GM13976 (cell line): ENCODE measurements around the gene NTM.

ENCODE experiments used
- DNase-seq: peaks from one replicate; pipeline ENCODE4 v3.0.0; 2012; ENCODE audit warnings: low spot score
- in situ Hi-C: fragments of 300-500 bp; cut with MboI; formaldehyde crosslinking; loops from one replicate; pipeline ENCODE4 v1.12.0; 2022; ENCODE audit warnings: low sequenced_read_pairs, mixed read lengths, inconsistent platforms; ENCODE audit not compliant: unreplicated experiment
- TF ChIP-seq, protein P1 (sequence below): IDR thresholded peaks from 2 replicates; pipeline ENCODE4 v1.5.1; 2012; ENCODE audit warnings: borderline replicate concordance, mild to moderate bottlenecking; ENCODE audit not compliant: insufficient read depth; ENCODE audit errors: extremely low read depth, missing control alignments, control extremely low read depth

Gene NTM

DNA sequence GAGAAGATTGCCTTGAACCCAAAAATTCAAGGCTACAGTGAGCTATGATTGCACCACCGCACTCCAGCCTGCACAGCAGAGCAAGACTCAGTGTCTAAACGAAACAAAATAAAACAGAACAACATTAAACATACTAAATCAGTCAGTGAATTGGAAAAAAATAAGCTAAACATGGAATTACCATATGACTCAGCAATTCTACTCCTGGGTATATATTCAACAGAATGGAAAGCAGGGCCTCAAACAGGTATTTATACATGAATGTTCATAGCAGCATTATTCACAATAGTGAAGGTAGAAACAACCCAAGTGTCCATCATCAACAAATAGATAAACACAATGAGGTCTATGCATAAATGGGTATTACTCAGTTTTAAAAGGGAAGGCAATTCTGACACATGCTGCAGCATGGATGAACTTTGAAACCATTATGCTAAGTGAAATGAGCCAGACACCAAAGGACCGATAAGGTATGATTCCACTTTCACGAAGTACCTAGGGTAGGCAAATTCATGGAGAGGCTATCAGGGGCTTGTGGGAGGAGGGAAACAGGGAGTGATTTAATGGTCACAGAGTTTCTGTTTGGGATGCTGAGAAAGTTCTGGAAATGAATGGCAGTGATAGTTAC lies 15.5 kb downstream of the NTM start:
- TF ChIP-seq, protein P1, sequence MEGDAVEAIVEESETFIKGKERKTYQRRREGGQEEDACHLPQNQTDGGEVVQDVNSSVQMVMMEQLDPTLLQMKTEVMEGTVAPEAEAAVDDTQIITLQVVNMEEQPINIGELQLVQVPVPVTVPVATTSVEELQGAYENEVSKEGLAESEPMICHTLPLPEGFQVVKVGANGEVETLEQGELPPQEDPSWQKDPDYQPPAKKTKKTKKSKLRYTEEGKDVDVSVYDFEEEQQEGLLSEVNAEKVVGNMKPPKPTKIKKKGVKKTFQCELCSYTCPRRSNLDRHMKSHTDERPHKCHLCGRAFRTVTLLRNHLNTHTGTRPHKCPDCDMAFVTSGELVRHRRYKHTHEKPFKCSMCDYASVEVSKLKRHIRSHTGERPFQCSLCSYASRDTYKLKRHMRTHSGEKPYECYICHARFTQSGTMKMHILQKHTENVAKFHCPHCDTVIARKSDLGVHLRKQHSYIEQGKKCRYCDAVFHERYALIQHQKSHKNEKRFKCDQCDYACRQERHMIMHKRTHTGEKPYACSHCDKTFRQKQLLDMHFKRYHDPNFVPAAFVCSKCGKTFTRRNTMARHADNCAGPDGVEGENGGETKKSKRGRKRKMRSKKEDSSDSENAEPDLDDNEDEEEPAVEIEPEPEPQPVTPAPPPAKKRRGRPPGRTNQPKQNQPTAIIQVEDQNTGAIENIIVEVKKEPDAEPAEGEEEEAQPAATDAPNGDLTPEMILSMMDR: no peak
- no peak for DNase-seq
- in situ Hi-C loops: no loop called here

DNA sequence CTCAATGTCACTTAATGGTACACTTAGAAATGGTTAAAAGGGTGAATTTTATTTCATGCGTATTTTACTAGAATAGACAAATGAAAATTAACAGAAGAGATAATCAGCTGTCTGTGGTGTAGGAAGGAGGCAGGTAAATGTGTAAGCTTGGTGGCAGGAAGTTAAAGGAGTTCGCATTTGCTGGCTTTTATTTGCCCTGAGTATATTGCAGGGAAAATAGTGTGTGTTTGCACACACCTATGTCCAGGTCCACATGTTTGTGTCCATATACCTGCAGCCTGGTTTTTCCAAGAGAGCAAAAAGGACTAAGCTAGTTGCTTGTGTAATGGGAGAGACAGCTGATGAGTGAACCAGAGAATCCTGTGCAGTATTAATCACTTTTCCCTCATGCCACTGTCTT lies 16.0 kb downstream of the NTM start:
- TF ChIP-seq, protein P1: no peak
- DNase-seq: no peak
- in situ Hi-C loops: no loop called here

- TF ChIP-seq, protein P1: no peak
- in situ Hi-C loops: no loop called here
- no peak for DNase-seq
Observed at GRCh38 chr11:131388030-131388429, 17.6 kb downstream of the NTM start.

- TF ChIP-seq, protein P1: no peak
- in situ Hi-C loops: no loop called here
- no peak for DNase-seq
Observed at GRCh38 chr11:131389582-131389981, 19.2 kb downstream of the NTM start.

GRCh38 chr11:131391176-131391575 lies 20.8 kb downstream of the NTM start:
- DNase-seq: no peak
- TF ChIP-seq, protein P1: no peak
- in situ Hi-C loops: no loop called here

DNA sequence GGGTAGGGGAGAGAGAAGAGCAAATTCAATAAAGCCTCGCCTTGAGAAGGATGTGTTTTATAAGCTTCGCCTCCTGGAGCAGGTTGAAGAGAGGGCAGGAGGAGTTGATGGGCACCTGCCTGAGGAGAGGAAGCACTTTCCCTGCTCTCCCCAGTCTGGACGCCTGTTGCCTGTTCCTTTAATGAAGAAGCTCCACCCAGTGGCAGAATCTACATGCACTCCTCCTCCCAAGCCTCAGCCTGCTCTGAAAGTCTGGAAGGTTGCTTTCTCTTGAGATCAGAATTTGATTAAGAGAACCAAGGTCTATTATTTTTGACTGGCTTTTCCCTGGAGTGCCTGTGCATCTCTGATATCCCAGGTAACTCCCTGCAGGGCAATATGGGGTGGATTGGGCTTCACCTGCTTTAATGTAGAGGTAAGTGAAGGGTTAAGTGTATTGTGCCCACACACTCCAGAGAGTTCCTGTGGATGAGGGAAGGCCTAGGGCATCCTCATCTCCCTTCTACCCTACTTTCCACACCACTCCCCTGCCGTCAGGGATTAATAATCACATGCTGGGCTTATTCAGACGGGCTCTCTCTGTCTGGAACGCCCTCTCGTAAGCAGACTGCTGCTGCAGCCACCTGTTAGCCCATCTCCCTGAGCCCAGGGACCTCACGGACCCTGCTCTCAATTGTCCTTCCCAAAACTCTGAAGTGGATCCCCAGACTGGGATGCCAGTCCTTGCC lies 22.3 kb downstream of the NTM start:
- DNase-seq: no peak
- TF ChIP-seq, protein P1: no peak
- in situ Hi-C loops: no loop called here
